GM18502 (cell line): ENCODE data around the gene DNAJB13.

ENCODE experiments used
- ATAC-seq: cut with Tn5 transposase; IDR thresholded peaks from one replicate; pipeline ENCODE4 v1.9.1; 2021; ENCODE audit warnings: mild to moderate bottlenecking; ENCODE audit not compliant: unreplicated experiment, poor library complexity

DNAJB13 gene

GRCh38 chr11:73997120-73997770 is 46.4 kb downstream of the DNAJB13 start:
- ATAC-seq: no peak

GRCh38 chr11:73998846-73999575 is 48.2 kb downstream of the DNAJB13 start:
- no peak for ATAC-seq

- no peak for ATAC-seq
Measured at GRCh38 chr11:73999581-74000306, 48.9 kb downstream of the DNAJB13 start.

- no peak for ATAC-seq
Measured at GRCh38 chr11:74000307-74001133, 49.7 kb downstream of the DNAJB13 start.

- no peak for ATAC-seq
Measured at GRCh38 chr11:74001822-74002286, 51.0 kb downstream of the DNAJB13 start.

GRCh38 chr11:74002832-74003231 is 52.0 kb downstream of the DNAJB13 start:
- ATAC-seq: no peak

- ATAC-seq: no peak
Measured at GRCh38 chr11:74004046-74004695, 53.3 kb downstream of the DNAJB13 start.

- ATAC-seq: no peak
Measured at GRCh38 chr11:74004759-74005615, 54.2 kb downstream of the DNAJB13 start.

- no peak for ATAC-seq
Measured at GRCh38 chr11:74005721-74006517, 55.1 kb downstream of the DNAJB13 start.

GRCh38 chr11:74006743-74007304 is 56.0 kb downstream of the DNAJB13 start:
- ATAC-seq: no peak

- no peak for ATAC-seq
Measured at GRCh38 chr11:74007691-74008372, 57.0 kb downstream of the DNAJB13 start.

GRCh38 chr11:74008373-74009229 is 57.8 kb downstream of the DNAJB13 start, which contains the start of gene UCP3:
TSS of gene UCP3 (minus strand) at chr11:74009085. CDS start at chr11:74007042, 2,043 bp downstream.
- no peak for ATAC-seq

- ATAC-seq: no peak
Measured at GRCh38 chr11:74009230-74009547, 58.4 kb downstream of the DNAJB13 start.

GRCh38 chr11:74009675-74010305 is 59.0 kb downstream of the DNAJB13 start:
- no peak for ATAC-seq

GRCh38 chr11:74010306-74011300 is 59.8 kb downstream of the DNAJB13 start:
- ATAC-seq: no peak
